Measurements from ENCODE around the gene PLA2G3.

The PLA2G3 gene

GRCh38 chr22:31125521-31126117 is 14.7 kb downstream of the PLA2G3 start:
- Histone ChIP-seq H2AFZ (ENCODE audit: low read depth, low read length) (no peak overlapping the region), H3K4me3 (ENCODE audit: low read length) (no peak overlapping the region), H3K27me3 (ENCODE audit: low read depth, low read length) (no peaks in the 10 kb centered on the region), H3K27ac (ENCODE audit: low read length) (no peak overlapping the region), H4K20me1 (ENCODE audit: insufficient read depth, low read length) (no peaks in the 10 kb centered on the region), H3K9ac (ENCODE audit: low read length) (no peak overlapping the region), H3K9me3 (ENCODE audit: insufficient read depth, low read length) (no peaks in the 10 kb centered on the region), H3K36me3 (replicated peaks; ENCODE audit: low read depth, low read length) (no peaks in the 10 kb centered on the region), H3K4me1 (ENCODE audit: low read length) (peaks cover 6% of the 10 kb centered on the region; the same call in 1 of the 2 replicates), H3K79me2 (ENCODE audit: low read length) (no peaks in the 10 kb centered on the region), H3K4me2 (ENCODE audit: low read length) (no peak overlapping the region)
- no peak for TF ChIP-seq CTCF (IDR thresholded peaks at IDR 0.05; ENCODE audit: low read depth, low read length)
- TF ChIP-seq EZH2phosphoT487 (IDR thresholded peaks at IDR 0.05; ENCODE audit: low read depth), result no peak

- no peaks in the 10 kb centered on the region for H3K36me3 ChIP-seq (replicated peaks; ENCODE audit: low read depth, low read length)
- no peak overlapping the region for H3K4me3 ChIP-seq (ENCODE audit: low read length)
- no peak for TF ChIP-seq CTCF (IDR thresholded peaks at IDR 0.05; ENCODE audit: low read depth, low read length)
- no peak for TF ChIP-seq EZH2phosphoT487 (IDR thresholded peaks at IDR 0.05; ENCODE audit: low read depth)
- H2AFZ ChIP-seq (ENCODE audit: low read depth, low read length), result no peak overlapping the region
- H3K27ac ChIP-seq (ENCODE audit: low read length), result no peak overlapping the region
- no peaks in the 10 kb centered on the region for H3K79me2 ChIP-seq (ENCODE audit: low read length)
- H4K20me1 ChIP-seq (ENCODE audit: insufficient read depth, low read length), result no peaks in the 10 kb centered on the region
- H3K9ac ChIP-seq (ENCODE audit: low read length), result no peak overlapping the region
- peaks cover 6% of the 10 kb centered on the region; the same call in 1 of the 2 replicates for H3K4me1 ChIP-seq (ENCODE audit: low read length)
- no peaks in the 10 kb centered on the region for H3K27me3 ChIP-seq (ENCODE audit: low read depth, low read length)
- H3K4me2 ChIP-seq (ENCODE audit: low read length), result no peak overlapping the region
- no peaks in the 10 kb centered on the region for H3K9me3 ChIP-seq (ENCODE audit: insufficient read depth, low read length)
These were observed 15.4 kb downstream of the PLA2G3 start for GRCh38 chr22:31124811-31125465.

GRCh38 chr22:31124290-31124689 is 16.0 kb downstream of the PLA2G3 start:
- no peaks in the 10 kb centered on the region for H3K36me3 ChIP-seq (replicated peaks; ENCODE audit: low read depth, low read length)
- no peaks in the 10 kb centered on the region for H4K20me1 ChIP-seq (ENCODE audit: insufficient read depth, low read length)
- H3K9me3 ChIP-seq (ENCODE audit: insufficient read depth, low read length), result no peaks in the 10 kb centered on the region
- TF ChIP-seq CTCF (IDR thresholded peaks at IDR 0.05; ENCODE audit: low read depth, low read length), result no peak
- no peak overlapping the region for H3K27ac ChIP-seq (ENCODE audit: low read length)
- no peak overlapping the region for H2AFZ ChIP-seq (ENCODE audit: low read depth, low read length)
- H3K79me2 ChIP-seq (ENCODE audit: low read length), result no peaks in the 10 kb centered on the region
- no peak overlapping the region for H3K9ac ChIP-seq (ENCODE audit: low read length)
- H3K4me1 ChIP-seq (ENCODE audit: low read length), result peaks cover 6% of the 10 kb centered on the region; the same call in 1 of the 2 replicates
- no peak overlapping the region for H3K4me3 ChIP-seq (ENCODE audit: low read length)
- no peak overlapping the region for H3K4me2 ChIP-seq (ENCODE audit: low read length)
- H3K27me3 ChIP-seq (ENCODE audit: low read depth, low read length), result no peaks in the 10 kb centered on the region

- H3K36me3 ChIP-seq (replicated peaks; ENCODE audit: low read depth, low read length), result no peaks in the 10 kb centered on the region
- no peaks in the 10 kb centered on the region for H3K27me3 ChIP-seq (ENCODE audit: low read depth, low read length)
- H3K27ac ChIP-seq (ENCODE audit: low read length), result no peak overlapping the region
- no peaks in the 10 kb centered on the region for H3K9me3 ChIP-seq (ENCODE audit: insufficient read depth, low read length)
- no peaks in the 10 kb centered on the region for H3K79me2 ChIP-seq (ENCODE audit: low read length)
- peaks cover 6% of the 10 kb centered on the region; the same call in 1 of the 2 replicates for H3K4me1 ChIP-seq (ENCODE audit: low read length)
- no peak overlapping the region for H2AFZ ChIP-seq (ENCODE audit: low read depth, low read length)
- H4K20me1 ChIP-seq (ENCODE audit: insufficient read depth, low read length), result no peaks in the 10 kb centered on the region
- H3K4me3 ChIP-seq (ENCODE audit: low read length), result no peak overlapping the region
- TF ChIP-seq CTCF (IDR thresholded peaks at IDR 0.05; ENCODE audit: low read depth, low read length) (no peak), EZH2phosphoT487 (IDR thresholded peaks at IDR 0.05; ENCODE audit: low read depth) (no peak)
- H3K9ac ChIP-seq (ENCODE audit: low read length), result no peak overlapping the region
- no peak overlapping the region for H3K4me2 ChIP-seq (ENCODE audit: low read length)
These were observed 17.1 kb downstream of the PLA2G3 start for GRCh38 chr22:31123292-31123602.

Data from OCI-LY3 (cell line).